ENCODE data around the gene GSTA5.
"Not testable (repeated sequence)": the region's sequence is repeated elsewhere in the genome, so short reads cannot be mapped to it uniquely, and the experiment has no call there.

The GSTA5 gene

DNA sequence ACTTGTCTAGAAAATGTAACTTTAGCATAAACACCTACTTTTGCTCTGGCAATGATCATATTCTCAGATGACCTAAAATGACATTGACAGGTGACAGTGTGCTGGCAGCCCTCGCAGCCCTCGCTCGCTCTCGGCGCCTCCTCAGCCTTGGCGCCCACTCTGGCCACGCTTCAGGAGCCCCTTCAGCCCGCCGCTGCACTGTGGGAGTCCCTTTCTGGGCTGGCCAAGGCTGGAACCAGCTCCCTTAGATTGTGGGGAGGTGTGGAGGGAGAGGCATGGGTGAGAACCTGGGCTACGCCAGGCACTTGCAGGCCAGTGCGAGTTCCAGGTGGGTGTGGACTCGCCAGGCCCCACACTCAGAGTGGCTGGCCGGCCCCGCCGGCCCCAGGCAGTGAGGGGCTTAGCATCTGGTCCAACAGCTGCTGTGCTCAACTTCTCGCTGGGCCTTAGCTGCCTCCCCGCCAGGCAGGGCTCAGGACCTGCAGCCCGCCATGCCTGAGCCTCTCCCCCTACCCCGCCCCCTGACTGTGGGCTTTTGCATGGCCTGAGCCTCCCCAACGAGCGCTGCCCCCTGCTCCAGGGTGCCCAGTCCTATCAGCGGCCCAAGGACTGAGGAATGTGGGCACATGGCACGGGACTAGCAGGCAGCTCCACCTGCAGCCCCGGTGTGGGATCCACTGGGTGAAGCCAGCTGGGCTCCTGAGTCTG lies 54.2 kb downstream of the GSTA5 start:
- DNase-seq, result no peak

DNA sequence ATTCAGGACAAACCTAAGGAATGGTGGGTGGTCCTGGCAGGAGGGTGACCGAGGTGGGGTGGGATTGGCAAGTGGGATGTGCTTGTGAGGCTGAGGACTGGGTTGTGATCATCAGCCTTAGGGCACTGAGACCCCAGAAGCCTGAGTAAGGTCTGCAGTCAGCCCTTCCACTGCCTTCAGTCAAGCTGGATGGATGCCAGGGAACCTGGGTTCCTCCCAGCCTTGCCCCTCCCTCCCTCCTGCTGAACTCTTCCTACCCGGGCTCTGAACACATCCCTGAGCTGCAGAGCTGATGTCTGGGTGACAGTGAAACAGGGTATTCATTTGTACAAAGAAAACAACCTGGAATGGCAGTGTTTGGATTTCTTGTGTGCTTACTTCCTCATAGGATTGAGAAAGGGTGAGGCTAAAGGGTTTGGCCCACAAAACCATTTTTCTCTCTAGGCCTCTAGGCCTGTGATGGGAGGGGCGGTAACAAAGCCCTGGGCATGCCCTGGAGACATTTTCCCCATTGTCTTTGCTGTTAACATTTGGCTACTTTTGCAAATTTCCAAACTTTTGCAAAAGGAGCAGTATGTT lies 57.8 kb downstream of the GSTA5 start:
- not testable (repeated sequence) for DNase-seq

DNA sequence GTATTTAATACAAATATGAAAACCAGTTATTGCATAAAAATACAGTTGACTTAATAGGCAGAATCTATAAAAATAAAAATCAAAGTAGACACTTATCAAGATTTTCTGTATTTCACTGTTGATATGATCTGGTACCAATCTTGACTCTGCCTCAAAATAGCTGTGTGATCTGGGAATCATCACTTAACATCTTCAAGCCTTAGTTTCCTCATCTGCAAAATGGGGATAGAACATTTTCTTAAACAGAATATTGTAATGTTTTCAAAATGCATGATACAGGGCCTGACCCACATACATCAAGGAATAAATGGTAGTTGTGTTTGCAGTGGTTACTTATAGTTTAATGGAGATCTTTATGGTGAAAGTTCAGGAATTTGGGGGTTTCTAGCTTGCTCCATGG lies 58.4 kb downstream of the GSTA5 start:
- not testable (repeated sequence) for DNase-seq
